SIG-M5 (cell line): ENCODE results near the gene LAMA3.

ENCODE experiments used
- DNase-seq: peaks from one replicate; lab custom pipeline; 2025; lab: John Stamatoyannopoulos, UW

LAMA3 gene

GRCh38 chr18:23879544-23879943 lies 190.3 kb downstream of the LAMA3 start:
- no peak for DNase-seq

DNA sequence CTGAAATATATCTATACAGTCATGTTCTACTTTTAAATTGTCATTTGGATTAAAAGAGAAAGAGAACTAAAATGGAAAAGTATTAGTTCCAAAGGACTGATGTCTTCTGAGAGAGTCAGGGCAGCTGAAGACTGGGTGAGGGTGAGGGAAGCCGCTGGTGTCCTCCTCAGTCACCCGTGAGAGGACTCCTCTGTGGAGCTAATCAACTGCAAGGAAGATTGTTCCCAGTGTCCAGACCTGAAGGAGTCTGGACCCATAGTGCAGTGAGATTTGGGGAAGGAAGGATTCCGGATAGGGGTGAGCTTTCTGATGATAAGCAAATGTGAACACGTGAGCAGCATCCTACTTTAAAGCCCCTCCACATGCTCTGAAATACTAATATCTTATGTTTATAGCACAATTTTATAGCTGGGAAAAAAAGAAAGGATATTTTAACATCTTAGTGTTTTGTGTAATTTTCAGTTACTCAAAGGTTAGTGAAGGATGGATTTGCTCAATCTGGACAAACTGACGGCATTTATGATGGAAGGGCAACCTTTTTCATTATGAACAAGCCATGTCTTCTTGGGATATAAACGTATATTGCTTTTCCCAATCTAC lies 190.8 kb downstream of the LAMA3 start:
- DNase-seq, result no peak

DNA sequence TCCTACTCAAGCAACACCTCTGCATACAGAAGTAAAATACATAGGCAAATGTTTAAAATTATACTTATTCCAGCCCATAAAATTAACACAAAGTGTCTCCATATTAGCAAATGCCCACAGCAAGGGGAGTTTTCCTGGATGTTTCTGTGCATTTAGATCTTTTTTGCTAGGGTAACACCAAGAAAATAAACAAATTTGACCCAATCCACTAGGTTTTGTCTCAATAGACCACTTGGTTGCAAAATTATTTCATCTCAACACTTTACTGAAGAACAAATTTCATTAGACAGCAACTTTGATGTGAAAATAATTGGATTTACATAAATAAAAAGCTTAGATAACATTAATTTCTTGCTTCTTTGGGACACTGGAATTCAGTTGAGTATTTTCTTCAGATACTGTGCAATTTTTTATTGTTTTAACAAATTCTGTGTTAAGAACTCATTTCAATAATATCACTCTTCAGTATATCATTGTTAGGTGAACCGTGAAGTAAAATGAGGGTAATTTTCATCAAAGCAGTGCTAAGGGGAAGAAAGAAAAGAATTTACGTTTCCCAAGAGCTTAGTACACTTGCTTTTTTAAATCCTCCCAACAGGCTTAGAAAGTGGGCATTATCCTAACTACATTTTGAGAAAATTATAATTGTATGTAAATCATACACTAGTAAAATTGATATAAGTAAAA lies 191.8 kb downstream of the LAMA3 start:
- no peak for DNase-seq

DNA sequence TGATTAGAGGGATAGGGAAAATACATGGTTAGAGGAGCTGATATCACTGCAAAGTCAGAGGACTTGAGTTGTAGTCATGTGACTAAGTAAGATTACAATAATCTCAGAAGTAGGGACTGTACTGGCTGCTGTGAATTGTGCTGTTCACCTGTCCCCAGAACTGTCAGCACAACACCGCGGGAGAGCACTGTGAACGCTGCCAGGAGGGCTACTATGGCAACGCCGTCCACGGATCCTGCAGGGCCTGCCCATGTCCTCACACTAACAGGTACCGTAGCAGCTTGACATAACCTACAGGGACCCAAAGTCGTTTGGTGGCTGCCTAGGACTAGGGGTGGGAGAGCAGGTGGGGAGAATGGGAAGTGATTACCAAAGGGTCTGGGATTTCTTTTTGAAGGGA lies 192.5 kb downstream of the LAMA3 start:
- DNase-seq, result no peak

DNA sequence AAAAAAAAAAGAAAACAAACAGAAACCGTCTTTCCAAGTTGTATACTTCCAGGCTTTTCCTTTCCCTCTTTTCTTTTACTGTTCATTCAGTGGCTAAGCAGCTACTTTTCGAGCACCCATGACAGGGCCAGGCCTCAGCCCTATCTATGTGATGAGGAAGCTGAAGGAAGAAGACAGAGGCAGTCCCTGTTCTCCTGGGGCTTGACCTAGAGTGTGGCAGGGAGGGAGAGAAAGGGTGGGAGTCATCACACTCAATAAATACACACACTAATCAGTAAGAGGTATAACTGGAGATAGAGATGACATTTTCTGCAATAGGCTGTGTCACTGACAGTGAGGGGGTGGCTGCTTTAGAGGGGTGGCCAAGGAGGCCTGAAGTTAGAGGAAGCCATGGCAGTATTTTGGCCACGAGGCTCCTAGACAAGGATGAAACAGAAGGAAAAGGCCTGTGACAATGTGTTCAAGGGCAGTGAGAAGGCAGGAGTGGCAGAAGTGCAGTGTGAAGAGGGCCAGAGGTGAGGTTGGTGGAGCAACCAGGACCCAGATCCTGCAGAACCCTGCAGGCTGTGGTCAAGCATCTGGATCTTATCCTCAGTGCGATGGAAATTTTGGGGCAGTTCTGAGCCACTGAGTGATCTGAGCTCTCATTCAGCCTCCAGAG lies 193.5 kb downstream of the LAMA3 start:
- no peak for DNase-seq

- no peak for DNase-seq
Observed at GRCh38 chr18:23883277-23883790, 194.1 kb downstream of the LAMA3 start.

GRCh38 chr18:23884681-23885375 lies 195.6 kb downstream of the LAMA3 start:
- no peak for DNase-seq

- DNase-seq, result no peak
Observed at GRCh38 chr18:23885750-23886149, 196.5 kb downstream of the LAMA3 start.

DNA sequence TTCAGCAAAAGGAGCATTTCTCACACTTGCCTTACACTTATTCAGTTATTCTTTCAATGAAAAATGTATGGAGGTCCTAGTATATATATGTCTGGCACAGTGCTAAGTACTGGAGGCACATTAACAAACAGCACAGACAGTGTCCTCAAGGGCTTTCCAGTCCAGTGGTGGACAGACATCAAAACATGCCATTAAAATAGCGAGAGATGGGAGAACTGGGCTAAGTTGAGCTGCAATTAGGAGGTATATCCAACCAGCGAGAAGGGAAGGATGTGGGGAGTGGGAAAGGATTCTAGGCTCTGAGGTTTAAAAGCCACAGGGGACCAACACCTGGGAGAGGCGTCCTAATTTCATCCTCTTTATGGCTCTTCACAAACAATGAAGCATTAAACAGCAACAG lies 197.8 kb downstream of the LAMA3 start:
- DNase-seq, result no peak

DNA sequence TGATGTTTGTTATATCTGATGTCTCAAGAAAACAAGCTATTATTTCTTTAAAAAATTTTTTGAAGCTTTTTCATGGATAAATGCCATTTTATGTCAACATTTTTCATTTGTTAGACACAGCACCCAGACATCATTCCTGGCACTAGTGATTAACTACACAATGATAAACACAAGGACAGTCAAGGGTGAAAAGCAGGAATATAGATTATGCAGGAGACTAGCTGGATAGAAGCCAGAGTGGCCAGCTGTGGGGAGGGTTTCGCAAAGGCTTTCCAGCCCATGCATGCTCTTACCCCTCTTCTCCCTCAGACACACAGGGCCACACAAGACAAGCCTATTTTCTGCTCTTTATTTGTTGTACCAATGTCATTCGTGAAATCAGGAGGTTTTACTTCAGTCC lies 198.2 kb downstream of the LAMA3 start:
- DNase-seq, result no peak

DNA sequence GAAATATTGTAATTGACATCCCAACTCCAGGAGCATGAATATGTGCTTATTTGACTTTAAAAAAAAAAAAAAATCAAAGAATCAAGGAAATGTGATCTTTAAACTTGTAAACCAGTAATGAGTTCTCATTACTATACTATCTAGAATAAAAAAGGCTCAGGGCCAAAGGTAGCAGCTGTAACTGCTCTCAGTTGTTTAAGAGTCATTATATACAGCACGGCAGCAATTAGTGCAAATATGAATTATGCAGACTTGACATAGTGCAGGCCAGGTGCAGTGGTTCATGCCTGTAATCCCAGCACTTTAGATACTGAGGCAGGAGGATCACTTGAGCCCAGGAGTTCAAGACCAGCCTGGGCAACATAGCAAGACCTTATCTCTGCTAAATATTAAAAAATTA lies 199.6 kb downstream of the LAMA3 start:
- DNase-seq, result no peak

DNA sequence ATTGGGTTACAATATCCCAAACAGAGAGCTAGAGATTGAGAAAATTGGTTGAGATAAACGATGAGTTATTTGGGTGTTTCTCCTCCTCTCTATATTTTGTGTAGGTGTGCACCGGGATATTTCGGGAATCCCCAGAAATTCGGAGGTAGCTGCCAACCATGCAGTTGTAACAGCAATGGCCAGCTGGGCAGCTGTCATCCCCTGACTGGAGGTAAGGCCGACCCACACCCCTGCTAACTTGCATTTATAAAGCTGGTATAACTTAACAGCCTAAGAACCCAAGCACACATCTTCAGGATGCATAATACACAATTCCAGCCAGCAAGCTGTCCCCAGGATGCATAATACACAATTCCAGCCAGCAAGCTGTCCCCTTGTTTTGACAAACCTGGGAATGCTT lies 200.7 kb downstream of the LAMA3 start:
- DNase-seq, result no peak

GRCh38 chr18:23890589-23890988 lies 201.3 kb downstream of the LAMA3 start:
- DNase-seq, result no peak

DNA sequence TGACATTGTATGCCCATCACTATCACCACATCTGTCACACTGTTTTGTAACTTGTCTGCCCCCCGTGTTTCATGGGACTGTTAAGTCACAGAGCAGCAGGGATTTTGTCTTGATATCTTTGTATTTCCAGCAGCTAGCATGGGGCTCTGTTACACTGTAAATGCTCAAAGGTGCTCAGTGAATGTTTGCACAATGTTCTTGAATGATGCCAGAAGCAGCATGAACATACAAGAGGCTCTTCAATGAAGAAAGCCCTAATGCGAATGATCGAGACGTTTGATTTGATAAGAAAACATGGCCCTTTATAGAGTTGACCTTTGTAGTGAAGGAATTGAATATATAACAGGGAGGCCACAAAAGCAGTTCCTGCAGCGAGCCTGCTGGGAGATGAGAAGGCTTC lies 204.4 kb downstream of the LAMA3 start:
- no peak for DNase-seq

DNA sequence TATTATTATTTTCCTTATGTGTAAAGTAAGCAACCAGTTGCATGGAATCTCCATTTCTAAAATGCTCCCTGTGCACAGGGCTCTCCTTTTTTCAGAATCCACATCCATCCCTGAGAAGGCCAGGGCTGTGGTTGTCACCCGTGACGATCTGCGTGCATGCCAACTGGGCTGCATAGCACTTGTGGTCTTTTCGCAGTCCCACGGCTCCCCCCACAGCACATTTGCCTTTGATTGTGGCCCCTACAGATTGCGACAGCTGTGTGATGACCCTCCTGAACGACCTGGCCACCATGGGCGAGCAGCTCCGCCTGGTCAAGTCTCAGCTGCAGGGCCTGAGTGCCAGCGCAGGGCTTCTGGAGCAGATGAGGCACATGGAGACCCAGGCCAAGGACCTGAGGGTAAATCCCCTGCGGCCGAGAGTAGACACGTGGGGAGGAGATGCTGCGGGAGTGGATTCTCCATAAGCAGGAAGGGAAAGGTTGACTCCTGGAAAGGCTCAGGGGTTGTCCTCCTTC lies 205.5 kb downstream of the LAMA3 start:
- no peak for DNase-seq

- no peak for DNase-seq
Observed at GRCh38 chr18:23897291-23897690, 208.0 kb downstream of the LAMA3 start.

GRCh38 chr18:23897733-23898132 lies 208.5 kb downstream of the LAMA3 start:
- no peak for DNase-seq

- no peak for DNase-seq
Observed at GRCh38 chr18:23900994-23901393, 211.7 kb downstream of the LAMA3 start.

- no peak for DNase-seq
Observed at GRCh38 chr18:23902396-23902795, 213.1 kb downstream of the LAMA3 start.

DNA sequence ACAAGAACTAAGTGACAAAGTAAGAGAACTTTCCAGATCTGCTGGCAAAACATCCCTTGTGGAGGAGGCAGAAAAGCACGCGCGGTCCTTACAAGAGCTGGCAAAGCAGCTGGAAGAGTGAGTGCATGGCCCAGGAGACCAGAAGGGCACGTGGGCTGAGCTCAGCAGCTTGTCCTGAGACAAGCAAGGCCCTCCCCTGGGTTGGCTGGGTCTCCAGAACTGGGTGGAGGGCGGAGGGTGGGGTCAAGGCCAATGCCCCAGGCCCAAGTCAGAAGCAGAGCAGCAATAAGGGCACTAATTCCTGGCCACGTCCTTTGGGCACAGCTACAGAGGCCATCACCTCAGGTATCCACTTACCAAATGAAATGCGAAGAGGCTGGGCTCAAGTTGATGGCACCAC lies 214.7 kb downstream of the LAMA3 start:
- DNase-seq, result no peak

DNA sequence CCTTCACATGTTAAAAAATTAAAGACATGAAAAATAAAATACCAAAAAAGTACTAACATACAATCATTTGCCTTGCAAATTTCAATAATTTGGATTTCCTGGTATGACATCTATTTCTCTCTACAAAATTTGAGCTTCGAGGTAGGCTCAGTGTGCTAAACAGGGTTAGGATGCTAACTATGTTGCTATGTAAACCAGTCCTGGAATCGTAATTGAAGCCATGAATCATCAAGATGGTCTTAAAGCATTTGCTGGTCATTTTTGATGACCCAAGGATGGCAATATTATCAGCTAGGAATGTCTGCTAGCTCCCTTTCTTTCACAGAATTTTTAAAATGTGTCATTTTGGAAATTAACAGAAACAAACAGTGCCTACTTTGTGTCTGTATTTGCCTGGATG lies 217.4 kb downstream of the LAMA3 start:
- no peak for DNase-seq

- no peak for DNase-seq
Observed at GRCh38 chr18:23908827-23909226, 219.6 kb downstream of the LAMA3 start.

- no peak for DNase-seq
Observed at GRCh38 chr18:23910032-23910431, 220.8 kb downstream of the LAMA3 start.
